PFSK-1 (cell line): ENCODE data around the gene LOXHD1.

ENCODE experiments used
- FOXP2 ChIP-seq: optimal IDR thresholded peaks from 2 replicates; pipeline ENCODE3; 2011; ENCODE audit warnings: borderline replicate concordance, control low read depth, inconsistent platforms; ENCODE audit not compliant: insufficient read depth; ENCODE audit errors: extremely low read length, extremely low read depth
- POLR2AphosphoS5 ChIP-seq: IDR thresholded peaks from 2 replicates; pipeline ENCODE4 v1.6.1; 2012; ENCODE audit warnings: low read depth, mild to moderate bottlenecking, control low read depth, low read length, moderate library complexity
- REST ChIP-seq, 2 experiments: IDR thresholded peaks; 2 replicates each; pipeline versions ENCODE4 v1.6.1 to v1.8.0; 2011 to 2012; ENCODE audit warnings: low read depth in 2 of 2, low read length in 2 of 2, control low read depth in 1 of 2, inconsistent platforms in 1 of 2, mild to moderate bottlenecking in 1 of 2, moderate library complexity in 1 of 2; ENCODE audit not compliant: insufficient read depth in 1 of 2
- SIN3A ChIP-seq: IDR thresholded peaks from 2 replicates; pipeline ENCODE4 v1.6.1; 2012; ENCODE audit warnings: mild to moderate bottlenecking, low read length, moderate library complexity, borderline replicate concordance; ENCODE audit not compliant: insufficient read depth
- TAF1 ChIP-seq: IDR thresholded peaks from 2 replicates; pipeline ENCODE4 v1.6.1; 2012; ENCODE audit warnings: low read length, control low read depth, borderline replicate concordance; ENCODE audit not compliant: insufficient read depth

LOXHD1 gene

GRCh38 chr18:46547520-46547919, 109.5 kb downstream of the LOXHD1 start:
- TF ChIP-seq REST (IDR thresholded peaks at IDR 0.05; ENCODE audit: insufficient read depth in 1 of 2, low read depth in 2 of 2, low read length in 2 of 2) (no peak), SIN3A (no peak)

- TF ChIP-seq POLR2AphosphoS5 (no peak), SIN3A (no peak), FOXP2 (no peak), REST (IDR thresholded peaks at IDR 0.05; ENCODE audit: insufficient read depth in 1 of 2, low read depth in 2 of 2, low read length in 2 of 2) (no peak), TAF1 (no peak)
Measured at GRCh38 chr18:46546111-46546640, 110.8 kb downstream of the LOXHD1 start.

- TF ChIP-seq REST (IDR thresholded peaks at IDR 0.05; ENCODE audit: insufficient read depth in 1 of 2, low read depth in 2 of 2, low read length in 2 of 2), result peak; percentile 92 to 97
- no peak for TF ChIP-seq POLR2AphosphoS5
Measured at GRCh38 chr18:46542545-46542944, 114.5 kb downstream of the LOXHD1 start.

- TF ChIP-seq POLR2AphosphoS5 (no peak), REST (IDR thresholded peaks at IDR 0.05; ENCODE audit: insufficient read depth in 1 of 2, low read depth in 2 of 2, low read length in 2 of 2) (no peak), FOXP2 (no peak), TAF1 (no peak), SIN3A (no peak)
Measured at GRCh38 chr18:46541626-46542189, 115.3 kb downstream of the LOXHD1 start.

GRCh38 chr18:46538376-46538775, 118.6 kb downstream of the LOXHD1 start:
- TF ChIP-seq POLR2AphosphoS5 (no peak), TAF1 (no peak), REST (IDR thresholded peaks at IDR 0.05; ENCODE audit: insufficient read depth in 1 of 2, low read depth in 2 of 2, low read length in 2 of 2) (no peak), FOXP2 (no peak), SIN3A (no peak)
